ENCODE measurements around the gene AMMECR1. TPM values are rescaled to one million over a fixed set of nuclear protein-coding genes. Genes with fewer than 3 reads are reported as not detected.

AMMECR1 gene
- total and polyA plus RNA-seq, 2 experiments from 2014 or later: 16.9 to 32.5 TPM

DNA sequence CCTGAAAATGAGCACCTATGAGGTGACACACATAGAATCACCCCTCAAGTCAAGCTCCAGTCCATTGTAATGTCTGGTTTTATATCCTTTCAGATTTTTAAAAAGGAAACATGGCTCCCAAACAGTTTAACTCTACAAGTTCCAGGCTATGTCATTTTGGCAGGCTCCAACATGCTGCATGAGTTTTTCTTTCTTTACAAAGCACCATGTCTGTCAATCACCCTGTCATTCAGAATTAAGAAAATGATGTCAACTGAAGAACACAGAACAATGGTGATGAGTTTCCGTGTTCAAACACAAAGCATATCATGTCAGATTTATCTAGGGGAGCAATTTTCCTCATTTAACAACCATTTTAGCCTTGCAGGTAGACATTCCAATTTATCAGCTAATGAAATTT lies 106.5 kb downstream of the AMMECR1 start:
- Histone ChIP-seq H3K27ac (ENCODE audit: low read depth) (no peak overlapping the region), H3K36me3 (ENCODE audit: insufficient read depth) (no peaks in the 10 kb centered on the region; the same call in 1 of the 2 replicates), H2AFZ (no peak overlapping the region), H3K27me3 (ENCODE audit: insufficient read depth) (no peaks in the 10 kb centered on the region), H3K4me1 (ENCODE audit: insufficient read depth) (no peaks in the 10 kb centered on the region), H4K20me1 (replicated peaks; ENCODE audit: insufficient read depth) (no peaks in the 10 kb centered on the region; the same call in 1 of the 2 replicates), H3K9me2 (ENCODE audit: insufficient read depth) (no peaks in the 10 kb centered on the region), H3K4me3 (no peak overlapping the region), H3F3A (replicated peaks; ENCODE audit: low read depth) (no peaks in the 10 kb centered on the region), H3K4me2 (no peak overlapping the region), H3K79me2 (replicated peaks; ENCODE audit: insufficient read depth) (no peaks in the 10 kb centered on the region)
- TF ChIP-seq CREB1 (CRISPR knock-in tag; IDR thresholded peaks at IDR 0.05; ENCODE audit: low read depth): no peak
- TF ChIP-seq, protein P1, sequence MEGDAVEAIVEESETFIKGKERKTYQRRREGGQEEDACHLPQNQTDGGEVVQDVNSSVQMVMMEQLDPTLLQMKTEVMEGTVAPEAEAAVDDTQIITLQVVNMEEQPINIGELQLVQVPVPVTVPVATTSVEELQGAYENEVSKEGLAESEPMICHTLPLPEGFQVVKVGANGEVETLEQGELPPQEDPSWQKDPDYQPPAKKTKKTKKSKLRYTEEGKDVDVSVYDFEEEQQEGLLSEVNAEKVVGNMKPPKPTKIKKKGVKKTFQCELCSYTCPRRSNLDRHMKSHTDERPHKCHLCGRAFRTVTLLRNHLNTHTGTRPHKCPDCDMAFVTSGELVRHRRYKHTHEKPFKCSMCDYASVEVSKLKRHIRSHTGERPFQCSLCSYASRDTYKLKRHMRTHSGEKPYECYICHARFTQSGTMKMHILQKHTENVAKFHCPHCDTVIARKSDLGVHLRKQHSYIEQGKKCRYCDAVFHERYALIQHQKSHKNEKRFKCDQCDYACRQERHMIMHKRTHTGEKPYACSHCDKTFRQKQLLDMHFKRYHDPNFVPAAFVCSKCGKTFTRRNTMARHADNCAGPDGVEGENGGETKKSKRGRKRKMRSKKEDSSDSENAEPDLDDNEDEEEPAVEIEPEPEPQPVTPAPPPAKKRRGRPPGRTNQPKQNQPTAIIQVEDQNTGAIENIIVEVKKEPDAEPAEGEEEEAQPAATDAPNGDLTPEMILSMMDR (conservative IDR thresholded peaks at IDR 0.05; ENCODE audit: low read depth in 2 of 2): no peak
- TF ChIP-seq JUNB (IDR thresholded peaks at IDR 0.05; ENCODE audit: unreplicated experiment): no peak
- TF ChIP-seq, protein P2, sequence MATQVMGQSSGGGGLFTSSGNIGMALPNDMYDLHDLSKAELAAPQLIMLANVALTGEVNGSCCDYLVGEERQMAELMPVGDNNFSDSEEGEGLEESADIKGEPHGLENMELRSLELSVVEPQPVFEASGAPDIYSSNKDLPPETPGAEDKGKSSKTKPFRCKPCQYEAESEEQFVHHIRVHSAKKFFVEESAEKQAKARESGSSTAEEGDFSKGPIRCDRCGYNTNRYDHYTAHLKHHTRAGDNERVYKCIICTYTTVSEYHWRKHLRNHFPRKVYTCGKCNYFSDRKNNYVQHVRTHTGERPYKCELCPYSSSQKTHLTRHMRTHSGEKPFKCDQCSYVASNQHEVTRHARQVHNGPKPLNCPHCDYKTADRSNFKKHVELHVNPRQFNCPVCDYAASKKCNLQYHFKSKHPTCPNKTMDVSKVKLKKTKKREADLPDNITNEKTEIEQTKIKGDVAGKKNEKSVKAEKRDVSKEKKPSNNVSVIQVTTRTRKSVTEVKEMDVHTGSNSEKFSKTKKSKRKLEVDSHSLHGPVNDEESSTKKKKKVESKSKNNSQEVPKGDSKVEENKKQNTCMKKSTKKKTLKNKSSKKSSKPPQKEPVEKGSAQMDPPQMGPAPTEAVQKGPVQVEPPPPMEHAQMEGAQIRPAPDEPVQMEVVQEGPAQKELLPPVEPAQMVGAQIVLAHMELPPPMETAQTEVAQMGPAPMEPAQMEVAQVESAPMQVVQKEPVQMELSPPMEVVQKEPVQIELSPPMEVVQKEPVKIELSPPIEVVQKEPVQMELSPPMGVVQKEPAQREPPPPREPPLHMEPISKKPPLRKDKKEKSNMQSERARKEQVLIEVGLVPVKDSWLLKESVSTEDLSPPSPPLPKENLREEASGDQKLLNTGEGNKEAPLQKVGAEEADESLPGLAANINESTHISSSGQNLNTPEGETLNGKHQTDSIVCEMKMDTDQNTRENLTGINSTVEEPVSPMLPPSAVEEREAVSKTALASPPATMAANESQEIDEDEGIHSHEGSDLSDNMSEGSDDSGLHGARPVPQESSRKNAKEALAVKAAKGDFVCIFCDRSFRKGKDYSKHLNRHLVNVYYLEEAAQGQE (IDR thresholded peaks at IDR 0.05; ENCODE audit: unreplicated experiment): no peak
- no peak for DNase-seq (ENCODE audit: low spot score)
- Mint-ChIP-seq H3K36me3 (ENCODE audit: low read depth) (no peaks in the 10 kb centered on the region), H3K4me1 (peaks cover 13% of the 10 kb centered on the region; the same call in 2 of the 3 replicates), H3K9me3 (no peaks in the 10 kb centered on the region), H3K4me3 (no peak overlapping the region), H3K27me3 (ENCODE audit: insufficient read depth, low read depth, poor library complexity) (peaks cover 2% of the 10 kb centered on the region), H3K27ac (no peak overlapping the region)
- ATAC-seq: no peak

DNA sequence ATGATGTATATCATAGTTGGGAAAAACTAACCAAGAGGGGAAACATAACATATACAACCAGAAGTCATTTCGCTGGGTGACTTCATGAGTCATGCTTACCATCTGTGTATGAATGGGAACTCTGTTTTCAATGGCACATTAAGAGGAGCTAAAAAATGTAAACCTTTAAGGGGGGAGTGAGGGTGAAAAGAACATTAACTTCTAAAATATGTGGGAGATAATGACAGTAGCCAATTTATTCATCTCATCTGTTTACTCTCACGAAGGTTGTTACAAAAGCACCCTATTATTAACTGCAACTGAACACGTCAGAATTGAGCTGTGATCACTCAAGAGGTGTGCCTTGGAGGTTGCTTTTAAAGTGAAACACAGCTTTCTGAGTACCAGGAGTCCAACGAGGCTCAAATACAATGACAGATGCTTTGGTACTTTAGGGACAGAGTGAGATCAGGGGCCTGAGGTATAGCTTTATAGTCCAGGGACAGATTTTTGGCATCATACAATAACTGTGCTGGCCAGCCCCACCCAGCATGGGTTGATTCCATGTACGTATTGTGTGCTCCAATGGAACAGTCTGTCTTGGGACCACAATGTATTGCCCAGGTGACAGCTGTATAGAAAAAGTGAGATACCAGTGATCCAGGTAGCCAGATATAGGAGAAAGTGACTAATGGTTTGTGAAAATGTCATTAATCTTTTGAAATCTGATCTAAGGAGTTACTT lies 107.3 kb downstream of the AMMECR1 start:
- Mint-ChIP-seq H3K27me3 (ENCODE audit: insufficient read depth, low read depth, poor library complexity) (peaks cover 2% of the 10 kb centered on the region), H3K4me3 (no peak overlapping the region), H3K36me3 (ENCODE audit: low read depth) (no peaks in the 10 kb centered on the region), H3K4me1 (peaks cover 13% of the 10 kb centered on the region; the same call in 2 of the 3 replicates), H3K27ac (no peak overlapping the region), H3K9me3 (no peaks in the 10 kb centered on the region)
- no peaks in the 10 kb centered on the region for H3K79me2 ChIP-seq (replicated peaks; ENCODE audit: insufficient read depth)
- H3K36me3 ChIP-seq (ENCODE audit: insufficient read depth): no peaks in the 10 kb centered on the region
- no peaks in the 10 kb centered on the region for H3K9me2 ChIP-seq (ENCODE audit: insufficient read depth)
- H3K27me3 ChIP-seq (ENCODE audit: insufficient read depth): no peaks in the 10 kb centered on the region
- no peaks in the 10 kb centered on the region for H3F3A ChIP-seq (replicated peaks; ENCODE audit: low read depth)
- no peak overlapping the region for H3K4me3 ChIP-seq
- H3K4me1 ChIP-seq (ENCODE audit: insufficient read depth): no peaks in the 10 kb centered on the region
- H4K20me1 ChIP-seq (replicated peaks; ENCODE audit: insufficient read depth): no peaks in the 10 kb centered on the region; the same call in 1 of the 2 replicates
- H3K27ac ChIP-seq (ENCODE audit: low read depth): no peak overlapping the region
- H2AFZ ChIP-seq: no peak overlapping the region
- no peak overlapping the region for H3K4me2 ChIP-seq
- ATAC-seq (no peak), DNase-seq (ENCODE audit: low spot score) (no peak)
- TF ChIP-seq STAT1 (IDR thresholded peaks at IDR 0.05; ENCODE audit: unreplicated experiment) (no peak), POLR2AphosphoS5 (IDR thresholded peaks at IDR 0.05; ENCODE audit: low read depth) (no peak), NANOG (IDR thresholded peaks at IDR 0.05; ENCODE audit: borderline replicate concordance) (no peak), ZNF331 (CRISPR knock-in tag; IDR thresholded peaks at IDR 0.05; ENCODE audit: low read depth) (no peak), JUNB (IDR thresholded peaks at IDR 0.05; ENCODE audit: unreplicated experiment) (no peak), EZH2 (IDR thresholded peaks at IDR 0.05; ENCODE audit: low read depth, unreplicated experiment) (no peak), ZNF114 (CRISPR knock-in tag; IDR thresholded peaks at IDR 0.05) (no peak), EZH2phosphoT487 (IDR thresholded peaks at IDR 0.05; ENCODE audit: unreplicated experiment) (no peak)
- TF ChIP-seq, protein P2 (IDR thresholded peaks at IDR 0.05; ENCODE audit: unreplicated experiment): no peak
- TF ChIP-seq, protein P3, sequence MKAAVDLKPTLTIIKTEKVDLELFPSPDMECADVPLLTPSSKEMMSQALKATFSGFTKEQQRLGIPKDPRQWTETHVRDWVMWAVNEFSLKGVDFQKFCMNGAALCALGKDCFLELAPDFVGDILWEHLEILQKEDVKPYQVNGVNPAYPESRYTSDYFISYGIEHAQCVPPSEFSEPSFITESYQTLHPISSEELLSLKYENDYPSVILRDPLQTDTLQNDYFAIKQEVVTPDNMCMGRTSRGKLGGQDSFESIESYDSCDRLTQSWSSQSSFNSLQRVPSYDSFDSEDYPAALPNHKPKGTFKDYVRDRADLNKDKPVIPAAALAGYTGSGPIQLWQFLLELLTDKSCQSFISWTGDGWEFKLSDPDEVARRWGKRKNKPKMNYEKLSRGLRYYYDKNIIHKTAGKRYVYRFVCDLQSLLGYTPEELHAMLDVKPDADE (IDR thresholded peaks at IDR 0.05): no peak

Measured in GM23338 (cell line).